Kidney glomerular epithelial cell (primary cell): ENCODE data around the gene SGSH.
"Not testable (repeated sequence)": the region's sequence is repeated elsewhere in the genome, so short reads cannot be mapped to it uniquely, and the experiment has no call there.

Experiments used
- DNase-seq: peaks from one replicate; lab custom pipeline; 2025; lab: John Stamatoyannopoulos, UW

Gene SGSH

GRCh38 chr17:80253631-80254395, 33.7 kb upstream of the SGSH start:
- DNase-seq = peak; percentile 35

GRCh38 chr17:80252871-80253270, 32.7 kb upstream of the SGSH start:
- DNase-seq = peak; percentile 59

- DNase-seq = no peak
Measured at GRCh38 chr17:80251966-80252365, 31.8 kb upstream of the SGSH start.

- no peak for DNase-seq
Measured at GRCh38 chr17:80248894-80249710, 29.0 kb upstream of the SGSH start.

- no peak for DNase-seq
Measured at GRCh38 chr17:80248001-80248893, 28.1 kb upstream of the SGSH start.

- DNase-seq = no peak
Measured at GRCh38 chr17:80247561-80247960, 27.4 kb upstream of the SGSH start.

- DNase-seq = no peak
Measured at GRCh38 chr17:80246726-80247125, 26.6 kb upstream of the SGSH start.

- no peak for DNase-seq
Measured at GRCh38 chr17:80246266-80246681, 26.1 kb upstream of the SGSH start.

GRCh38 chr17:80245566-80246265, 25.6 kb upstream of the SGSH start:
- DNase-seq = no peak

- no peak for DNase-seq
Measured at GRCh38 chr17:80244871-80245509, 24.9 kb upstream of the SGSH start.

- DNase-seq = not testable (repeated sequence)
Measured at GRCh38 chr17:80244448-80244847, 24.3 kb upstream of the SGSH start.

GRCh38 chr17:80243526-80244433, 23.6 kb upstream of the SGSH start:
- no peak for DNase-seq

GRCh38 chr17:80242505-80242904, 22.4 kb upstream of the SGSH start:
- no peak for DNase-seq

- DNase-seq = no peak
Measured at GRCh38 chr17:80237386-80237785, 17.3 kb upstream of the SGSH start.

- DNase-seq = no peak
Measured at GRCh38 chr17:80236911-80237310, 16.8 kb upstream of the SGSH start.

- no peak for DNase-seq
Measured at GRCh38 chr17:80233202-80233601, 13.1 kb upstream of the SGSH start.

- no peak for DNase-seq
Measured at GRCh38 chr17:80232438-80232837, 12.3 kb upstream of the SGSH start.

- DNase-seq = no peak
Measured at GRCh38 chr17:80229011-80229410, 8.9 kb upstream of the SGSH start.

- DNase-seq = no peak
Measured at GRCh38 chr17:80228477-80228876, 8.3 kb upstream of the SGSH start.

- no peak for DNase-seq
Measured at GRCh38 chr17:80227666-80228065, 7.5 kb upstream of the SGSH start.
